Fibroblast of skin of scalp (primary cell): ENCODE results near the gene FAM222B.
"Not testable (repeated sequence)": the region's sequence is repeated elsewhere in the genome, so short reads cannot be mapped to it uniquely, and the experiment has no call there.

ENCODE experiments used
- DNase-seq: peaks from one replicate; pipeline ENCODE4 v3.0.0-alpha.2; 2013

FAM222B gene

DNA sequence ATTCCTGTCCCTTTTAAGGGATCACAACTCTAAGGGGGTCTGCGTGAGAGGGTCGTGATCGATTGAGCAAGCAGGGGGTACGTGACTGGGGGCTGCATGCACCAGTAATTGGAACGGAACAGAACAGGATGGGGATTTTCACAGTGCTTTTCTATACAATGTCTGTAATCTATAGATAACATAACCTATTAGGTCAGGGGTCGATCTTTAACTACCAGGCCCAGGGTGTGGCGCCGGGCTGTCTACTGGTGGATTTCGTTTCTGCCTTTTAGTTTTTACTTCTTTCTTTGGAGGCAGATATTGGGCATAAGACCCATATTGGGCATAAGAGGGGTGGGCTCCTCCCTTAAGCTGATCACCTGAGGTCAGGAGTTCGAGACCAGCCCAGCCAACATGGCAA lies 6.0 kb downstream of the FAM222B start:
- not testable (repeated sequence) for DNase-seq

DNA sequence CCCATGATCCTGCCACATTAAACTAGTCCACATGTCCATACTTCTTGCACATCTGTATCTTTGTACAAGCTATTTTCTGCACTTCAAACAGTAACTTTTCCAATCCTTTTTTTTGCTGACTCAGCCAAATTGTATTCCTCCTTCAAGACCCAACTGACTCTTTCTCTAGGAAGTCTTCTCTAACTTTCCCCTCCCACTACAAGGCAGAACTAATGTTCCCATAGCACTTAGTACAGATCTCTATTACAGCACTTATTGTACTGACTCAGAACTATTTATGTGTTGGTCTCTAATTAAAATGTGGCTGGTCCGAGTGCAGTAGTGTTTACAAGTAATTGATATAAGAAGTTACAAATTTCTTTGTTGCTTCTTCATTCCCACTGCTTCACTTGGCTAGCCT lies 8.2 kb downstream of the FAM222B start:
- DNase-seq = no peak

DNA sequence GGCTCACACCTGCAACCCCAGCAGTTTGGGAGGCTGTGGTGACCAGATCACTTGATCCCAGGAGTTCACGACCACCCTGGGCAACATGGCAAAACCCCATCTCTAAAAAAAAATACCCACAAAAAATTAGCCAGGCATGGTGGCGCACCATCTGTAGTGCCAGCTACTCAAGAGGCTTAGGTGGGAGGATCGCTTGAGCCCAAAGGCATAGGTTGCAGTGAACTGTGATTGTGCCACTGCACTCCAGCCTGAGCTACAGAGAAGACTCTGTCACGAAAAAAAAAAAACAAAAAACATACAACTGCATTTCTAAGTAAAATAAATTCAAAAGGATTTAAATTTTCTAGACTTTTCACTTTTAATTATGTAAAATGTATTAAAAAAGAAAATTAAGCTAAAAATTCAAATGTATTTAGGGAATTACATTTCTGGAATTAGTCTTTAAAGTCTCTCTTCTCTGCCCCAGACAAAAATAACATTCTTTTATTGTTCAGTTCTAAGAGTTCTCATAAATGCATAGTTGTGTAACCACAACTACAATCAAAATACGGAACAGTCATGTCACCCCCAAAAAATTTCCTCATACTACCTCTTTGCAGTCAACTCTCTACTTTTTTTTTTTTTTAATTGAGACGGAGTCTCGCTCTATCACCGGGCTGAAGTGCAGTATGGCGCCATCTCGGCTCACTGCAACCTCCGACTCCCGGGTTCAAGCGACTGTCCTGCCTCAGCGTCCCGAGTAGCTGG lies 14.1 kb downstream of the FAM222B start:
- peak; percentile 66 for DNase-seq

DNA sequence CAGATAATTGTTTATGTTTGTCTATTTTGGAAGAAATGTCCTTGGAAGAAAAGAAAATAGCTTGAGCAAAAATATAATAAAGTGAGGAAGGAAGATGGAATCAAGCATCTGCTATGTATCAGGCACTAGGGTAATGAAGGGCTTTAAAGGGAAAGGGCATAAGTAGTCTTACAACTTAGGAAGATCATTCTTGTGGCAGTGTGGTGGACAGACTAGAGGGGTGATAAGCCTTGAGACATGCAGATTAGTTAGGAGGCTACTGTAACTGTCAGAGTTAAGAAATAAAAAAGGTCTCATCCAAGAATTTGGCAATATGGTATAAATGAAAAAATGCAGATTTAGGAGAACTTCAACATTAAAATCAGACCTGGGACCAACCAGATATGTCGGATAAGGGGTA lies 14.9 kb downstream of the FAM222B start:
- DNase-seq = no peak

DNA sequence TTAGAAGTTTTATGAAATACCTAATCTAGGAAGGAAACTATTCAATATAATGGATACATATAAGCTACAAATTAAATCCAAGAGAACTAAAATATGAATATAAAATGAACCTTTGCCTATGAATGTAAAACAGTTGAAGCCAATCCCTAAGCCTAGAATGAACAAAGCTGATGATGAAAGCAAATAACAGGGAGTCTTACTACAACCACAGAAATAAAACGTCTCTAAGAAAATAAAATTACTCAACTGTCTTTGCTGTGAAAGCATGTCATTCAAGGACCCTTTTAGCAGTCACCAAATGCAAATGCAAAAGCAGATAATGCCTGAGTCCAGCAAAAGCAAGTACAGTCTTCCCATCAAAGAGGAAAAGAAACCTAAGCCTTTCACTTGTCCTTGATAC lies 23.0 kb downstream of the FAM222B start:
- no peak for DNase-seq

DNA sequence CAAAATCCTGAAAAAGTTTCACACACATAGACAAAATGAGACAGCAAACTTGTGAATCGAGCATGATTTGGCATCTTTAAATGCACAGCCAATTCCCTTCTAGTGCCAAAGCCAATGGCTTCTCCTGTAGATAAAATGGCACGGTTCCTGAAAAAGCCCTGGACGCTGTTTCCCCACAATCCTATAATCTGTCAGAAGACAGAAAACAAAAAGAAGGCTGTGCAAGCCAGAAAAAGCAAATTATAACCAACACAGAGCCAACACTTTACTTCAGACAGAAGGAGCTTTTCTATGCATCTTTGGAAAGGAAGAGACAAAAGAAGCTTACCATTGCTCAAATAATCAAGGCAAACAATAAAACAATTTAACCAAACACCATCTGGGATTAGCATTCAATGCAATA lies 23.8 kb downstream of the FAM222B start:
- DNase-seq = no peak

DNA sequence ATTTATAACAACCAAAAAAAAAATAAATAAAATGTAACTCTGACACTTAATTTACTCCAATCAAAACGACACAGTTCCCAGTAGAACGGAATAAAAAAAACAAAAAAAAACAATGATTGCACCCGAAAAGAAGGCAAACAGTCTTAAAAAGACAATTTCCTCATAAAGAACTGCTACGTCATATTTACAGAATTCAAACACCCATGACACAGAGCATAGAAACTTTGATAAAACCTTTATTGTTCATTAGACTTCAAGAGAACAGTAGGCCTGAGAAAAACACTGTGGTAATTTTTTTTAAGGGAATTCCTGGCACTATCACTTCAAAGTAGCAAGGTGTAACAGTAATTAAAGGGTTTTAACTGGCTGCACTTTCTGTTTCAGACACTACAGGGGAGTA lies 26.1 kb downstream of the FAM222B start:
- DNase-seq = no peak

DNA sequence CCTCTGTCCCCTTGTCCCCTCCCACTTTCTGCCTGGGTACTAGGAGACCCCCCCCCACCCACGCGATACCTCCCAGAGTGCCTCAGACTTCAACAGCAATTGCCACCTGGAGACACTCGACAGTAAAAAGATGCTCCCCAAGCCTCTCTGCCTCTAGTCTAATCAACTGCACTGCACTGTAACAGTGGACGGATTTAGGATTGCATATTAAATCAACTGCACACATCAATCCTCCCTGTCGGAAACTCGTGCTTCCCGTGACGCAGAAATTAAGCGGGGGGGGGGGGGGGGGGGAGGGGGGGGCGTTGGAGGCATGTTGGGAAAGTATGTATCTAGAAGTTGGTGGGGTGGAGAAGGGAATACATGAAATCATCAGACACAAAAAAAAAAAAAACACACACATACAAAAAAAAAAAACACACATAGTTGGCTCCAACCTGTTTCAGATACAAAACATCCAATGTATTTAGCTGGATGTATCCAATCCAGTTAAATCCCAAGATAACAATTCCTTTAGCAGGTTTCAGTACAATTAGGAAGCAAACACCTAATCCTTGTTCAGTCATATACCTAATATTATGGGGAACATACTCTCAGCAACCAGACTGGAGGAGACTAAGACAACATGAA lies 29.7 kb downstream of the FAM222B start:
- peak; percentile 49 for DNase-seq

DNA sequence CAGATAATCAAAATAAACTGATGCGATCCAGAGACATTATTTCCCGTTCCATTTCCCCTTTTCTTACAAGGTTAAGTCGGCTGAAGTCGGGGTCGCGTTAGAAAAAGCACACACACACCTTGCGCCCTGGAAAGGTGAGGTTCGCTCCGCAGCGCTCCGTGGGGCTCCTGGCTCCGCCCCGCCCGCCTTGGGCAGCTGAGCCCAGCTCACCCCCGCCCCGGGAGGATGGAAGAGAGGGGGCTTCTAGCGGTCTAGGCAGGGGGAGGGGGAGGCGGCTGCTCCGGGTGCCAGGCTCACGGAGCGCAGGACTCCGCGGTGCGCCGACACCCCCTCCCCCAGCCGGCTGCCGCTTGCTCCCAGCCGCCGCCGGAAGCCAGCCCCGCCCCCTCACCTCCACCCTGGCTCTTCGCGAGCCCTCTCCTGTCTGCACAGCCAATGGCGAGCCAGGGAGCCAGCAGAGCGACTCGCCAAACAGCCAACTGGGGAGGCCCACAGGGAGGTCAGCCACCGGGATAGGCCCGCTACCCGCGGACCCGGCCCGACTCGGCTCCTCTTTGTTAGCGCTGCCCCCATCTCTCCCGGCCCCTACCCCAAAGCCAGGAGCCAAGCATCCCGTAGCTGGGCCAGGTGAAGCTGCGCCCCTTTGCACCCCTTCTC lies 30.4 kb downstream of the FAM222B start:
- peak; percentile 97 for DNase-seq

DNA sequence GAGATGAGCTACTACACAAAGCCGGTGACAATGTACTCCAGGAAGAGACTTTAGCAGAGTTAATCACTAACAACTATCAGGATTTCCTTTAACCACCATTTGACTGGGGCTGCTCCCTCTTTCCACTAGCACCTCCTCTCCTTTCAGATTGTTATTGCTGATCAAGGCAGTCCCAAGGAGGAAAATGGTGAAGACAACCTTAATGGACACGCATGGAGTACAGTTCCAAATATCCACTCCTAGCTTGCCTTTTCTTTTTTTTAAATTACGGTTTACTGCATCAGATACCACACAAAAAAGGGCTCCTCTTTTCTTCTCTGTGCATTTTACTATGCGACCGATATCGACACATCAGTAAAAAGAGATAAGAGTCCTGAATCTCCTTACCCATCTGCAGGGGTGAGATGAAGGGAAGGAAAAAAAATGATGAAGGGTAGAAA lies 30.9 kb downstream of the FAM222B start:
- DNase-seq = peak; percentile 11

DNA sequence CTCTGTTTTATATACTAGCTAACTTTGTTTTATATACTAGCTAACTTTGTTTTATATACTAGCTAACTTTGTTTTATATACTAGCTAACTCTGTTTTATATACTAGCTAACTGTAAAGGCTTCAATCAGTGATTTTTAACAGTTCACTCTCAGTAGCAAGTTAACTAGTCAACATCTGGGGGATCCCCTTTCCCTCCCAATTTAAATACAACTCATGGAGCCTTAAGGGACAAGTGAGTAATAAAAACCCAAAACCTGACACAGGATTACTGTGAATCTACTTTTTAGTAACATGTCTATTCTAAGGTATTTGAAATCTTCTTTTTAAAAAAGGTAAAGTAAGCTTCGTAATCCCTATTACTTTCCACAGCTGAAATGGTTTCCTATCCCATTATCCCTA lies 32.2 kb downstream of the FAM222B start:
- no peak for DNase-seq

DNA sequence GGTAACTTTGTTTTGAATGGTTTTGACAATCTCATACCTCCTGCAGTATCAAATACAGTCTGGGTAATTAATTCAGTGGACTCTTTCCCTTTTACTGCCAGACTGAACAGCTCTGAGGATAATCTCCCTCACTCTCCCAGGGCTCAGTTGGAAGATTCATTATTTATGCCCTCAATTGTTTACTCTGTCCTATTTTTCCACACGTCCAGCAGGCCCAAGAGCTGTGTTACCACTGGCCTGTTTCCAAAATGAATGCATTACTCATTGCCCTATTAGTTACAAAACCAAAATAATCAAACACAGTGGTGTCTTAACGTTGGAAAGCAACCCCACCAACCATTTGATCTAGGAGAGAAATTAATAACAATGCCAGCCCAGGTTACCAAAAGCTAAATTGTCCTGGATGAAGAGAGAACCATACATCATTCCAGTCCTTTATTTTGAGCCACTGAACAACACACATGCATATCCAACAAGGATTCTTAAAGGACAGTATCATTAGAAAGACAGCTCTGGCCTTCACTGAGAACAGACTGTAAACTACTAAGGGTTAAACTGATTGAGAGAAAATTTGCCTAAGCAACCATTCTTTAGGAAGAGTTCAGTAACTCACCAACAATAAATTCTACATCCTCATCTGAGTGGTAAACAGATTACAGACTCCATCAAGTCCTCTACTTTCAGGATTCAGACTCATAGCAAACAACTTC lies 34.5 kb downstream of the FAM222B start:
- peak; percentile 80 for DNase-seq

DNA sequence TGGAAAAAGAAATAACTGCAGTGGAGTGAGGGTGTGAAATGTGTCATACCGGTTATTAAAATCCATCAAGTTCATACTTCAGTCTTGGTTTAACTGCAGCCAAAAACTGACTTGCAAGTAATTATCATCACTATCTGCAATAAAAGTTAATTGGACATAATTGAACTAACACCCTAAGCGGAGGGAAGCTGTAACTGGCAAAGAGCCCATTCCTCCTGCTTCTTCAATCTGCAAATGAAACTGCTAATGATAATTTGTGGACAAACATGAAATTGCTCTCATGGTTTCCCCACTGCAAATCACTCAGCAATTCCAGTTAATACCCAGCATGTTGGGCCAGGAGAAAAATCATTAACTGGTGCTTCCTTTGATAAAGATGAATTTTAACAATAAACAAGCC lies 46.5 kb downstream of the FAM222B start:
- no peak for DNase-seq

DNA sequence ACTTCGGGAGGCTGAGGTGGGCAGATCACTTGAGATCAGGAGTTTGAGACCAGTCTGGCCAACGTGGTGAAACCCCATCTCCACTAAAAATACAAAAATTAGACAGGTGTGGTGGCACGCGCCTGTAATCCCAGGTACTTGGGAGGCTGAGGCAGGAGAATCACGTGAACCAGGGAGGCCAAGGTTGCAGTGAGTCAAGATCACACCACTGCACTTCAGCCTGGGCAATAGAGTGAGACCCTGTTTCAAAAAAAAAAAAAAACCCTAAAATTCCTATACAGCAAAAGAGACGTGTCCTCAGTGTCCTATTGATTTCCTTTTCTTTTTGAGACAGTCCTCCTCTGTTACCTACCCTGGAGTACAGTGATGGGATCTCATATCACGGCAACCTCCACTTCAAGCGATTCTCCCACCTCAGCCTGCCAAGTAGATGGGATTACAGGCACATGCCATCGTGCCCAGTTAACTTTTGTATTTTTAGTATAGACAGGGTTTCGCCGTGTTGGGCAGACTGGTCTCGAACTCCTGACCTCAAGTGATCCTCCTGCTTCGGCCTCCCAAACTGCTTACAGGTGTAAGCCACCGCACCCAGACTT lies 47.6 kb downstream of the FAM222B start:
- DNase-seq = not testable (repeated sequence)

DNA sequence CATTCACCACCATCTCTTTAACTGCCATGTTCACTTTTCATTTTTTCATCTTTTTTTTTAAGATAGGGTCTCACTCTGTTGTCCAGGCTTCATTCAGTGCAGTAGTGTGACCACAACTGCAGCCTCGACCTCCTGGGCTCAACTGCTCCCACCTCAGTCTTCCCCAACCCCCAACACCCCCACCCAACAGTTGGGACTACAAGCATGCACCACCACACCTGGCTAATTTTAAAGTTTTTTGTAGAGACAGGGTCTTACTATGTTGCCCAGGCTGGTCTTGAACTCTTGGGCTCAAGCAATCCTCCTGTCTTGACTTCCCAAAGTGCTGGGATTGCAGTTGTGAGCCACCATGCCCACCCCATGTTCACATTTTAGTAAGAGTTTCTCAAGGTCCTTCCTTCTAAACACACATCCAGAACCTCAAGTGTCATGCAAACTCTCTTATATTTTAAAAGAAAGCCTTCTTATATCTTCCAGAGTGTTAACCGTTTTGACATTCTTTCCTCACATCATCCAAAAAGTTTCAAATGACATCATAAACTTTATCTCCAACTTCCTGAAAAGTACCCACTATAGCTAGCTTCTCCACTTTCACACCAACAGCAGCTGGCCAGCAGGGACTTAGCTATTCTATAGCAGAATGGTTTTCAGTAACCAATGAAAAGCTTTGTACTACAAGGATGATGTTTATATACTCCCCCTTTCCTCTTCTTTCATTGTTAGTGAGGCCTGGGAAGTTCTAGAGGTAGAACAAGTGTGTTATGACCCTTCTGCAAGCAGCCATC lies 49.5 kb downstream of the FAM222B start:
- DNase-seq = no peak

DNA sequence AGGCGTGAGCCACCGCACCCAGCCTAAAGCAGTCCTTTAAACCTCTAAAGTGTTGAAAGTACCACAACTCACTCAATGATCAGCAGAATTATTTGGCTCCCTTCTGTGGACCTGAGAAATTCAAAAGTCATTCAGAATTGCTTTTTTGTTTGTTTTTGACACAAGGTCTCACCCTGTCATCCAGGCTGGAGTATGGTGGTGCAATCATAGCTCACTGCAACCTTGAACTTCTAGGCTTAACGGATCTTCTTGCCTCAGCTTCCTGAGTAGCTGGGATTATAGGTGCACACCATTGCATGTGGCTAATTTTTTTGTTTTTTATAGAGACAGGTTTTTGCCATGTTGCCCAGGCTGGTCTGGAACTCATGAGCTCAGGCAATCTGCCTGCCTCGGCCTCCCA lies 54.5 kb downstream of the FAM222B start:
- DNase-seq = no peak

DNA sequence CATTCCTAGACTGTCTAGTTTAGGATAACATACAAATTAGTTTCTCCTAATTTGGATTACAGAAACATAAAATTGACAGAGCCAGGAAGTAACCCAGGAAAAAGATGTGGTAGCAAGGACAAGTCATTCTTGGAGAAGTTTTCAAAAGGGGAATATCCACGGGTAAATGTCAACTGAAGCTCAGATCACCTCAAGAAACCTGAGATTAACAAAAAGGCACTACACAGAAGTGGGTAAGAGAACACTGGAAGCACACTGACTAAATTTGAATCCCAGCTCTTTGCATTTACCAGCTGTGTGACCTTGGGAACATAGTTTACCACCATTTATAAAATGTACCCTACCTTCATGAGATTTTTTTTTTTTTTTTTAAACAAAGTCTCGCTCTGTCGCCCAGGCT lies 59.4 kb downstream of the FAM222B start:
- no peak for DNase-seq

DNA sequence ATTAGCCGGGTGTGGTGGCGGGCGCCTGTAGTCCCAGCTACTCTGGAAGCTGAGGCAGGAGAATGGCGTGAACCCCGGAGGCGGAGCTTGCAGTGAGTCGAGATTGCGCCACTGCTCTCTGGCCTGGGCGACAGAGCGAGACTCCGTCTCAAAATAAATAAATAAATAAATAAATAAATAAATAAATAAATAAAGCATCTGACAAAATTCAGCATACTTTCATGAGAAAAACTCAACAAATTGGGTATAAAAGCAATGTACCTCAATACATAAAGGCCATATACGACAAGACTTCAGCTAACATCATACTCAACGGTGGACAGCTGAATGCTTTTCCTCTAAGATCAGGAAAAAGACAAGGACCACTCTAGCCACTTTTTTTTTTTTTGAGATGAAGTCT lies 63.0 kb downstream of the FAM222B start:
- not testable (repeated sequence) for DNase-seq

DNA sequence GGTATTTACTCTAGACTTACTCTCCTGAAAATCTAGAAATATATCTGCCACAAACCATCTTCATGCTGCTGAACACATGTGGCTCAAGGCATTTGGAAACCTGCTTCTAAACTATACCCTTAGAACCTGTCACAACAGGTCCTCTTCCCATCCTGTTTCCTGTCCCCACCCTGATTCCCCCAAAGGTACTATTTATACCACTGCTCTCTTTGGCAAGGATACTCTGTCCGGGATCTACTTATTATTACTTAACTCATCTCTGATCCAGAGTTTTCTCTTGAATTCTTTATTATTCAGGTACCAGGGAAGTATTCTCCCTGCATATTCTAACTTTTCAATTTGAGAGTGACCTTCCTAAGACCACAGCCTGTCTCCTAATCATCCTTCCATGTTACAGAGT lies 65.4 kb downstream of the FAM222B start:
- DNase-seq = no peak

DNA sequence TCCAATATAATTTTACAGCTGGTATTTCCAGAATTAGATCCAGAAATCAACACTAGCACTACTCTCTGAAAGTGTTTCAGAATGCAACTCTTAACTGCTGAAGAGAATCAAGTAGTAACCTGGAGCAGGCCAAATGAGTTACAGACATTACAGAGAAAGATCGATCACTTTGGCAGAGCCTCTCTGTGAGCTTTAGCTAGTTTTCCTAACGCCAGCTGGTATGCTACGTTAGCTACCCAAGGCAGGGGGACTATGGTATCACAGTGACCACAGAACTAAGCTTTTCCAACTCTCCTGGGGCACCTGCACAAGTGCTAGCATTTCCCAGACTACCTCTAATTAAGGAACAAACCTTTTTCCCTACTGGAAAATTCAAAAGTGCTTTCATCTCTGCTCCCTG lies 68.4 kb downstream of the FAM222B start:
- no peak for DNase-seq

DNA sequence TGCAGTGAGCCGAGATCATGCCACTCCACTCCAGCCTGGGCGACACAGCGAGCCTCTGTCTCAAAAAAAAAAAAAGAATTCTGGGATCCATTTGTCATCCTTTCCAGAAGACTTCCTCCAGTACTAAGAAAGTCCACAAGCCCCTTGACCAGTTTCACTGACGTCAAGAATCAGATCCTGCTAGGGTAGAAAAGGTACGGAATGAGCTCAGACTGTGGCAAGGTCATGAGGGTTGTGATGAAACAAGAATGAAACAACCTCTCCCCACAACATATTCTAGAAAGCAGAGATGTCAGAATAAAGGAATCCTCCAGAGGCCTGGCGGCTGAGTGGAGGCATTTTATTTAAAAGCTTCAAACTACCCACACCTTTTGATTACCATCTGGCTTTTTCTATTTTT lies 68.9 kb downstream of the FAM222B start:
- no peak for DNase-seq

DNA sequence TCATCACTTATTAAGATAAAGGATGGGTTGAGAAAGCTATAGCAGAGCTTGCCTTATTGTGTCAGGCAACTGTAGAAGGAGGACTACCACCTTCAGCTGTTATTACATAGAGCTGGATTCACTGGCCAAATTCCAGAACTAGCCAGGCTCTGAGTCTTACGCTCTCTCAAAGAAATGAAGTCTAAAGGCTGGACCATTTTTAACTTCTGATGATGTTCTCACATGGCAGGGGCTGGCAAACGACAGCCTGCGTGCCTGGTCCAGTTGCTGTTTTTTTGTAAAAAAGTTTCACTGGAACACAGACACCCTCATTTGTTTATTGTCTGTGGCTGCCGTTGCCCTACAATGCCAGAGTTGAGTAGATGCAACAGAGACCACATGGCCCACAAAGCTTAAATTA lies 77.6 kb downstream of the FAM222B start:
- DNase-seq = no peak
